ENCODE data around the gene TBC1D23. TPM values are rescaled to one million over a fixed set of nuclear protein-coding genes. Genes with fewer than 3 reads are reported as not detected.

The TBC1D23 gene
- total and polyA plus RNA-seq, 2 of the 13 experiments (the other 11 are each of a cell fraction or from before 2014, with no cell fraction given) = 28.7 to 35.4 TPM

DNA sequence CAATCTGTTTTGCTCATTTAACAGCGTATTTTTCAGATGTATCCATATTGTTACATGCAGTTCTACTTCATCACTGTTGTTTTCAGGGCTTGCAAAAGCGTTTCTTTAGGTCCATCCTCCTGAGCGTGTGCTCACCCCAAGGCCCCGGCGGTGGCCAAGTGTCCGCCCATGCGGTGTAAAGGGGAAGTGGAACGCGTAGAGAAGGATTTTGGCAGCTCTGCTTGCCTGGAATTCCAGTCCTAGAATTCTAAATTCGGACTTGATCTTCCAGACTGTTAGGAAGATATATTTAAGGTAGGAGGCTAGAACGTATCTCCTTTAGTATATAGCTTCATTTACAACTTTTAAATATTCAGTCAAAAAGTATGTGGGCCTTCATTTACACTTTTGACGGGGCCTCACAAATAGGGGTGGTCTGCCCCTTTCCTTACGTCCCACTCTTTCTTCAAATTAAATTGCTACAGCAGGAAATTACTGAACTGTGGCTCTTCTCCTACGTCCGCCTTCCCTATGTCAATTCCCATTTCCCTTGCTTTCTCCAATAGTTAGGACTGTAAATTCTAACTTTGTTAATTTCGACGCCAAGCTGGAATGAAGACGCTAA is 609 bp upstream of the TBC1D23 start (continued):
- TF ChIP-seq ZNF142 (CRISPR knock-in tag; IDR thresholded peaks at IDR 0.05) (no peak), ZKSCAN1 (IDR thresholded peaks at IDR 0.05; ENCODE audit: low read length) (no peak)

GRCh38 chr3:100261485-100261903 is 702 bp downstream of the TBC1D23 start:
- Histone ChIP-seq H3K9me3 (ENCODE audit: low read length) (no peaks in the 10 kb centered on the region), H3K79me2 (ENCODE audit: insufficient read depth, low read length) (peaks cover 58% of the 10 kb centered on the region), H4K20me1 (ENCODE audit: insufficient read depth, low read length) (no peaks in the 10 kb centered on the region; the same call in 1 of the 2 replicates), H3K36me3 (replicated peaks in 1 of 2; ENCODE audit: control insufficient read depth in 1 of 2, insufficient read depth in 2 of 2, low read length in 2 of 2) (no peaks in the 10 kb centered on the region), H3K27ac (ENCODE audit: extremely low read length, insufficient read depth, low read length) (peak overlapping the region; percentile 87), H3K9ac (ENCODE audit: insufficient read depth, low read depth, low read length) (peak overlapping the region; percentile 86), H3K4me1 (ENCODE audit: insufficient read depth, low read length) (peaks cover 57% of the 10 kb centered on the region), H3K27me3 (ENCODE audit: control insufficient read depth in 1 of 2, insufficient read depth in 2 of 2, low read length in 2 of 2) (no peaks in the 10 kb centered on the region; a peak in 1 of 5 replicates), H3K4me3 (replicated peaks in 1 of 3; ENCODE audit: insufficient read depth in 1 of 3, low read depth in 2 of 3, low read length in 3 of 3) (peak overlapping the region; percentile 95 to 98 (median 98)), H3K4me2 (ENCODE audit: low read depth, low read length) (peak overlapping the region; percentile 88), H2AFZ (ENCODE audit: low read length) (no peak overlapping the region)
- WGBS (ENCODE audit: low lambda C conversion rate) = 0% methylated on average over 11 of the region's 11 CpGs
- peak; percentile 43 for DNase-seq (ENCODE audit: low spot score)
- intact Hi-C loops (cut with micrococcal nuclease; ENCODE audit: unreplicated experiment) = no loop called here
- POLR2A ChIA-PET = interaction anchor here (0.9 to 3.1 kb wide), 9 partner anchors 16 to 417 kb away, joined by 3 to 23 read pairs (median 5); partner anchors contain the start of genes LNP1 and TOMM70
- ATAC-seq = peak; percentile 40
- no peak for FAIRE-seq
- in situ Hi-C loops (cut with HindIII; ENCODE audit: extremely low pct_ligation_motif_present, low pct_unique_long_range_greater_than_20kb) = no loop called here
- no TSS peak for BruUV-seq (replicated peaks)
- CTCF ChIA-PET (ENCODE audit: low intra/inter-chr PET ratio, low total read pairs) = no interaction called here
- peak; percentile 16; the same call in 1 of the 2 replicates for TF ChIP-seq RARA (CRISPR knock-in tag; IDR thresholded peaks at IDR 0.05)
- TF ChIP-seq MXD4 (CRISPR knock-in tag; IDR thresholded peaks at IDR 0.05) = no peak
- TF ChIP-seq HDAC2 (CRISPR knock-in tag; IDR thresholded peaks at IDR 0.05) = 0 out of 2 replicates have a peak, but pooled peaks have one; percentile 28
- no peak for TF ChIP-seq NFATC3 (CRISPR knock-in tag; IDR thresholded peaks at IDR 0.05)
- TF ChIP-seq, protein P1, sequence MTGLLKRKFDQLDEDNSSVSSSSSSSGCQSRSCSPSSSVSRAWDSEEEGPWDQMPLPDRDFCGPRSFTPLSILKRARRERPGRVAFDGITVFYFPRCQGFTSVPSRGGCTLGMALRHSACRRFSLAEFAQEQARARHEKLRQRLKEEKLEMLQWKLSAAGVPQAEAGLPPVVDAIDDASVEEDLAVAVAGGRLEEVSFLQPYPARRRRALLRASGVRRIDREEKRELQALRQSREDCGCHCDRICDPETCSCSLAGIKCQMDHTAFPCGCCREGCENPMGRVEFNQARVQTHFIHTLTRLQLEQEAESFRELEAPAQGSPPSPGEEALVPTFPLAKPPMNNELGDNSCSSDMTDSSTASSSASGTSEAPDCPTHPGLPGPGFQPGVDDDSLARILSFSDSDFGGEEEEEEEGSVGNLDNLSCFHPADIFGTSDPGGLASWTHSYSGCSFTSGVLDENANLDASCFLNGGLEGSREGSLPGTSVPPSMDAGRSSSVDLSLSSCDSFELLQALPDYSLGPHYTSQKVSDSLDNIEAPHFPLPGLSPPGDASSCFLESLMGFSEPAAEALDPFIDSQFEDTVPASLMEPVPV (CRISPR knock-in tag; IDR thresholded peaks at IDR 0.05) = no peak
- TF ChIP-seq ZNF12 (CRISPR knock-in tag; IDR thresholded peaks at IDR 0.05) = peak; percentile 37; the same call in 1 of the 2 replicates
- 0 out of 2 replicates have a peak, but pooled peaks have one; percentile 24 for TF ChIP-seq SP140L (CRISPR knock-in tag; IDR thresholded peaks at IDR 0.05; ENCODE audit: borderline replicate concordance)
- TF ChIP-seq, protein P2, sequence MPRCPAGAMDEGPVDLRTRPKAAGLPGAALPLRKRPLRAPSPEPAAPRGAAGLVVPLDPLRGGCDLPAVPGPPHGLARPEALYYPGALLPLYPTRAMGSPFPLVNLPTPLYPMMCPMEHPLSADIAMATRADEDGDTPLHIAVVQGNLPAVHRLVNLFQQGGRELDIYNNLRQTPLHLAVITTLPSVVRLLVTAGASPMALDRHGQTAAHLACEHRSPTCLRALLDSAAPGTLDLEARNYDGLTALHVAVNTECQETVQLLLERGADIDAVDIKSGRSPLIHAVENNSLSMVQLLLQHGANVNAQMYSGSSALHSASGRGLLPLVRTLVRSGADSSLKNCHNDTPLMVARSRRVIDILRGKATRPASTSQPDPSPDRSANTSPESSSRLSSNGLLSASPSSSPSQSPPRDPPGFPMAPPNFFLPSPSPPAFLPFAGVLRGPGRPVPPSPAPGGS (CRISPR knock-in tag; IDR thresholded peaks at IDR 0.05) = no peak

All from HepG2 (cell line).